Fibroblast of skin of left biceps (primary cell): Measurements from ENCODE around the gene FBXO10.
"Not testable (repeated sequence)": the region's sequence is repeated elsewhere in the genome, so short reads cannot be mapped to it uniquely, and the experiment has no call there.

ENCODE experiments used
- DNase-seq, 2 experiments: peaks; one replicate each; pipeline ENCODE4 v3.0.0-alpha.2; 2013; ENCODE audit warnings: low read depth in 2 of 2

Gene FBXO10

DNA sequence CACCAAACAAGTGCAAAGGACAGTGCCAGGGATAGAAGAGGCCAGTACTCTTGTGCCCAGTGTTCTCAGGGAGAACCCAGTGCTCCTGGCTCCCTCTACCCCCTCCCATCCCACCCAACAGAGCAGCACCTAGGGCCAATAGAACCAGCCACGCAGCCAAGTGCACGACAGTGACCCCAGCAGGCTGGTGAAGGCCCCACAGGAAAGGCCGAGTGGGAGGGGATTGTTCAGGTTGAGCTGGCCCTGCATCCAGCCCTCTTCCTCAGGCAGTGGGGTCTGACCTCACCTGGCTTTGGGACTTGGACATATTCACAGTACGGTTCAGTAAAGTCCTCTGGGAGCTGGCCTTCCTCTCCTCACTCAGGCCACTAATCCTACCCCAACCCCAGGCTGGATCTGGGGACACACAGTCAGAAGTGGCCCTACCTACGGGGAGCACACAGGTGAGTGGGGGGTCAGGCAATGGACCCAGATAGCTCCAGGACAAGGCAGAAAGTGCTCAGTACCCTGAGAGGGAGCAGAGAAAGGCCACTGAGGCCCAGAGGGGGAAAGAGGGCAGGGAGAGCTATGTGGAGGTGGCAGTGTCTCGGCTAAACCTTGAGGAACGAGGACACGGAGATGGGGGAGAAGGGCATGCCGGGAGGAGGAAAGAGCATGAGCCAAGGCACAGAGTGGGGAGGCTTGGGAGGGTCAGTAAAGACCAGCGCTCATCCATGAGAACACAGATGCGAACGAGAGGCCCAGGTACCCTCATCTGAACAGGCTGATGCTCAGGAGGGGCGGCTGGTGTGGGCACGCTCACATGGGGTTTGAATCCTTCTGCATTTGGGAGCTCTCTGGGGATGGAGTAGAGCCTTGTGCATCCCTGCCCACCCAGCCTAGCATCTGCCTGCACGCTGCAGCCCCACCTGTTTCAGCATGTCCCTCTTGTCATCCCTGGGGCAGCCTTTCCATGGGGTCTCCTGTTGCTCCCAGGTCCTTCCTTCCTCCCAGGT is 64.9 kb downstream of the FBXO10 start:
- DNase-seq: no peak

DNA sequence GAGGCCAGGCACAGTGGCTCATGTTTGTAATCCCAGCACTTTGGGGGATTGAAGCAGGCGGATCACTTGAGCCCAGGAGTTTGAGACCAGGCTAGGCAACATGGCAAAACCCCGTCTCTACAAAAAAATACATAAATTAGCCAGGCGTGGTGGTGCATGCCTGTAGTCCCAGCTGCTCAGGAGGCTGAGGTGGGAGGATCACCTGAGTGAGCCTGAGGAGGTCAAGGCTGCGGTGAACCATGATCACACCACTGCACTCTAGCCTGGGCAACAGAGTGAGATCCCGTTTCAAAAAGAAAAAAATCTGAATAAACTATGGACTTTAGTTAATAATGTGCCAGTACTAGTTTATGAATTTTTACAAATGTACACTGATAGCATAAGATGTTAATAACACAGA is 66.1 kb downstream of the FBXO10 start:
- DNase-seq: not testable (repeated sequence)

DNA sequence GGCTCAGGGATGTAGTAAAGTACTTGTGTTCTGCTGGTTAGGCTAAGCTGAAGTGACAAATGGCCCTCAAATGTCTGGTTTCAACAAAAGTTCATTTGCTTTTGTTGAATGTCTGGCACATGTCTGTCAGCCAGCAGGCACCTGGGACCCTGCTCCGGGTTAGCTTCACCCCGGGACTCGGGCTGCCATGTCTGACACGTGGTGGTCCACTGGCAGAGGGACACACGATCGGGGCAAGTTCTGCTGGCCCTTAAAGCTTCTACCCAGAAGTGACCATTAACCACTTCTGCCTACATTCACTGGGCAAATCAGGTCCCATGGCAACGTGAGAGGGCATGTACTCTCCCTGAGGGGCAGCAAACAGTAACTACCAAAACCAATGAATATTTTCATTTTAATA is 66.6 kb downstream of the FBXO10 start:
- no peak for DNase-seq

DNA sequence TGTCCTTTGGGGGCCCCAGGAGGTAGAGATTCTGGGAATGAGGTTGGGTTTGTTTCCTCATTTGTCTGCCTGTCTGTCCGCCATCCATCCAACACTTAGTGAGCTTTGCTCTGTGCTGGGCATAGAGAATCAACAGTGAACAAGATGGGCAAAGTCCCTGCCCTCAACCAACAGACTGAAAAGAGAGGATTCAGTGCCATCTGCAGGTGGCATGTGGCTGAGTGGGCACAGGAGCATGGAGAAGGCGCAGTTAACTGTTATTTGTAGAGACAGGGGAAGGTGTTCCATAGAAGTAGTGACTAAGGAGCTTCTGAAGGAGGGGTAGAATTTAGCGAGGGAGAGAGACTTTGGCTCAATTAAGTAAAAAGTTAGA is 67.4 kb downstream of the FBXO10 start:
- DNase-seq: no peak

DNA sequence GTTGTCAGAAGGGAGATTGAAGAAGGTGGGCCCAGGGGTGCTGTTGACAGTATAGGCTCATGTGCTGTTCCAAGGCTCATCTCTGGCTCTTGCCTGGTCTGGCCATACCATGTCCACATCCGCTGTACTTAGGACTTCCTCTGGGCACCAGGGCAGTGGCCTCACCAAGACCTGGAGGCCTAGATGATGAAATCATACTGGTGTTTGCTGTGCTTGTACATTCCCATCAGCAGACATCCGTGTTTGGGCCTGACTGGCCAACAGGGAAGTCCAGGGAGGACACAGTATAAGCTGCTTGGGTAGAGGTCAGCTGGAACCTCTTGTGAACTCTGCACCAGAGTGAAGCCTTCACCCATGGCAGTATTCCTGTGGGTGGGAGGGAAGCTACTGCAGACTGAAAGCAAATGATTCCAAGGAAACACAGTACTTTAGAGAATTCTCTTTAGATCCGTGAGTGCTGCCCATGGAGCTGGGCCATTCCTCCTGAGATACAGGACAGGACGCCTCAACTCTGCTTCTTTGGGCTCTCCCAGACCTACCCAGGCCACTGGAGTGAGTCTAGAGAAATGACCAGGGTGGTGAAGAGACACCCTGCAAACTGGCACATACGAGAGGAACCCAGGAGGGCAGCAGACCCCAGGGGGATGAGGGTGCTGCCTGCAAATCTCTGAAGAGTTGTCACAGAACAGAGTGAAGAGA is 67.9 kb downstream of the FBXO10 start:
- no peak for DNase-seq

DNA sequence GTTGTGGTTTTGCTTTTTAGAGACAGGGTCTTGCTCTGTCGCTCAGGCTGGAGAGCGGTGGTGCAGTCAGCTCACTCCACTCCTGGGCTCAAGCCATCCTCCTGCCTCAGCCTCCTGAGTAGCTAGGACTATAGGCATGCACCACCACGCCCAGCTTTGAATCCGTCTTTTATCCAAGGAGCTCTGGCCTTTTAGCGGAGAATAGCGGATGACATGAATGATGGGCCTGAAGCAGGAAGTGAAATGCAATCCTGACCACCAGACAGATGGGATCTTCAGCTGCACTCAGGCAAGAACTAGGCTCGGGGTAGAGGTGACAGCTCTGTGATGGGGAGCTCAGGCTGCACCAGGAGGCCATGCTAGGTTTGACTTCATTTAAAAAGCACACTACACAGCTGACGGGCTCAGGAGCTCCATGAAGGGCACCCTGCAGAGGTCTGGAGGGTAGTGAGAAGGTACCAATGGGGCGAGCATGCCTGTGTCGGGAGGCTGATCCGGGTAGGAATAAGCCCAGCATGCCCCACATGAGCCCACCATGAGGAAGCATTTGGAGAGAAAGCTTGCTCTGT is 68.5 kb downstream of the FBXO10 start:
- no peak for DNase-seq

DNA sequence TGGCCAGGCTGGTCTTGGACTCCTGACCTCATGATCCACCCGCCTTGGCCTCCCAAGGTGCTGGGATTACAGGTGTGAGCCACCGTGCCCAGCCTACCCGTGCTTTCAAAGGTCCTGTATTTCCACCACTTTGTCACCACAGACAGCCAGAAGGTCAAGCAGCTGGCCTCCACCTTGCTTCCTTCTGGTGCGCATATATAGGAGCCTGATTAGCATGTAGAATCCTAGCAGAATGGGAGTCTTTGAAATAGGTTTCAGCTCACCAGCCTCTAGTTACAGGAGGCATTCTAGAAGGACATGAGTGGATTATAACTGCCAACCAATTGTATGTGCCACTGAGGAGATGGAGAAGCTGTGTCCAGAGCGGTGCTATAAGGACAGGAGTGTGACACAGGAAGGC is 71.6 kb downstream of the FBXO10 start:
- DNase-seq: no peak

DNA sequence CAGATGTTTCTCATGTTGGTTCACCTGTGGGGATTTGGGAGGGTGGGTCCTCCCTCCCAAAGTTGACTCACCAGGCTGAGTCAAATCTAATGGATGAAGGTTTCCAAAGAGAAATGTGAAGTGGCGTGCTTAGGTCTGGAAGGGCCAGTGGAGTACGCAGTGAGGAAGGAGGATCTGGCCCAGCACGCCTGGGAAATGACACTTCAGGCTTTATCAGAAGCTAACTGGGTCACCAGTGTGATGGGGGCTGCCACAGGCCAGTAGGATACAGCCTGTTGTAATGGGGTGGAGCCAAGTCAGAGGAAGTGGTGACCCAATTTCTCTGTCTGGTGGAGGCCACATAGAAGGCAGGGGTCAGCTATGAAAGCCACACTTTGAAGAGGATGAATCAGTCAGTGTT is 72.4 kb downstream of the FBXO10 start:
- DNase-seq: no peak

DNA sequence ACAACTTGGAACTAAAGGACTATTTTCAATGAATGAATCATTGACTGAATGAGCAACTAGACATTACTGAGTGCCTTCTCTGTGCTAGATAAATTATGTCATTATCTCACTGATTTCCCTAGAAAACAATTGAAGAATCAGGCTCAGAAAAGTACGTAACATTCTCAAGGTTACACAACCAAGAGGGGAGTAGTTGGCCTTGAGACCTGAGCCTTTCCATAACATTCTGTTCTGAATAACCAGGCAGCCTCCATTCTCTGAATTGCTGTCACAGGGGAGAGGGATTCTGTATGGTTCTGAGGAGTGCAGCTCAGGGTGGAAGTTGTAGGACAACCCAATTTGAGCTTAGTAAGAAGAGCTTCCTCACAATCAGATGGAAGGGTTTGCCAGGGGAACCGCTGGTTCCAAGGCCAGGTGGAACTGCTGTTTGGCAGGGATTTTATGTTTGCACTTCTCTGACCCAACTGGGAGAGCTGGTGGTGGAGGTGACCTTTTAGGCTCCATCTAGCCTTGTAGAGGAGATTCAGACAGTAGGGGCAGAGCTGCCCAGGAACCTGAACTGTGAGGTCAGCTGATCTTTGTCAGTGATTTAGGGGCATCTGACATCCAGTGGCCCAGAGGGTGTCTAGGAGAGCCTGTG is 74.1 kb downstream of the FBXO10 start:
- DNase-seq: no peak

DNA sequence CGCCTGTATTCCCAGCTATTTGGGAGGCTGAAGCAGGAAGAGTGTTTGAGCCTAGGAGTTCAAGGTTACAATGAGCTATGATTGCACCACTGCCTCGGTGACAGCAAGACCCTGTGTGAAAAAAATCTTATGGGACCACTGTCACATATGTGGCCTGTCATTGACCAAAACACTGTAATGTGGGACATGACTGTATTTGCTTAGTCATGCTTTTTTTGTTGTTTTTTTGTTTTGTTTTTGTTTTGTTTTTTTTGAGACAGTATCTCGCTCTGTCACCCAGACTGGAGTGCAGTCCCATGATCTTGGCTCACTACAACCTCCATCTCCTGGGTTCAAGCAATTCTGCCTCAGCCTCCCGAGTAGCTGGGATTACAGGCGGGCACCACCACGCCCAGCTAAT is 76.9 kb downstream of the FBXO10 start:
- no peak for DNase-seq

DNA sequence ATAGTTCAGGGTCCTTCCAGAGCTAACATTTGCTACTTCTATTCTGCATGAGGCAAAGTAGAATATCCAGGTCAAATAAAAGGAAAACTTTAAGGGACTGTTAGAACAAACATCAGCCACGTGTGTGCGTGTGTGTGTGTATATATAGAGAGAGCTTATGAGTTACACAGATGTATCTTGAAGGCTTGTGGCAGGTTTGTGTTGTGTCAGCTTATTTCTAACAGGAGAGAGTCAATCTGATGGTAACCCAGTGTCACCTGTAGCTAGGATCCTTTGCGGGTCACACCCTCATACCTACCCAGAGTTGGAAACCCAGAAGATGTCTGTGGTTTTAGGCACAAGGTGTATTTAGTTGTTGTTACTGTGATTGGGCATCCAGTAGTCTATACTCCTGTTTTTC is 77.7 kb downstream of the FBXO10 start:
- no peak for DNase-seq

DNA sequence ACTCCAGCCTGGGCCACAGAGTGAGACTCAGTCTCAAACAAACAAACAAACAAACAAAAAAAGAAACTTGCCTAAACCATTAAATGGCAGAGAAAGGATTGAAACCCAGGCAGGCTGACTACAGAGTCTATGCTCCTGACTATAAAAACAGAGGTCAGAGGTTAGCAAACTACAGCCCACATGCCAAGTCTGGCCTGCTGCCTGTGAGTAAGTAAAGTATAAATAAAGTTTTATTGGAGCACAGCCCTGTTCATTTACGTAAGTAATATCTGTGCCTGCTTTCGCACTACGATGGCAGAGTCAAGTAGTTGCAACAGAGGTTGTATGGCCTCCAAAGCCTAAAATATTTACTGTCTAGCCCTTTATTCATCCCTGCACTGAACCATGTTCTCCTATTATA is 78.9 kb downstream of the FBXO10 start:
- no peak for DNase-seq

DNA sequence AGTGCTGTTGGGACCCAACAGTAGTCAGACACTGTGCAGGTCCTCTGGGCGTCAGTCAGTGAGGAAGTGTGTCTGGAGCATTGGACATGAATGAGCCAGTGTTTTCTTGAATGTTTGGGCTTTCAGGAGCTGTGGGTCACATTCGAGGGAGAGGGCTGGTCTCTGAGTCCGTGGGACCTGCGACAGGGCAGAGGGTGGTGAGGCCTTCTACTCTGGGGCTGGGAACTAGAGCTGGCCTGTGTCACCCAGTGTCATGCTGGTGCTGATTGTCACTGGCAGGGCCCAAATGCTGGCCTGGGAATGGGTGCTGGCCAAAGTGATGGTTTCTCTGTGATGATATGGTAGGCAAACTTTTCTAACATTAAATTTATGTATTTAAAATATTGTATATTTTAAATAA is 80.2 kb downstream of the FBXO10 start:
- no peak for DNase-seq

DNA sequence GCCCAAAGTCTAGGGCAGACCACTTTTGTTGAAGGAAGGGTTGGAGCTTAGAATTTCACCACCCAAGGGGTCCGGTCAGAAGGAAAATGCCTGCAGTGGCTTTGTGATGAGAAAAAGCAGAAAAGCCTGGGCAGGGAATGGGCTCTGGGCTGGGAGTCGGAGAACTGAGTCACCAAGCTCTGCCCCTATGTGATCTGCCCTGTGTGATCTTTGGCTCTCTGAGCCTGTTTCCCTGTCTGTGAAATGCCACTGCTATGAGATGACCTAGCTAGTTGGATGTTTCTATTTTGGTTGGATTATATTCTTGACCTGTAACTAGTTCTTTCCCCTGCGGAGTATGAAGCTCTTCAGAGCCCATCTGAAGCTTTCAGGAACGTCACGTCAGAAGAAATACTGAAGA is 80.6 kb downstream of the FBXO10 start:
- no peak for DNase-seq

DNA sequence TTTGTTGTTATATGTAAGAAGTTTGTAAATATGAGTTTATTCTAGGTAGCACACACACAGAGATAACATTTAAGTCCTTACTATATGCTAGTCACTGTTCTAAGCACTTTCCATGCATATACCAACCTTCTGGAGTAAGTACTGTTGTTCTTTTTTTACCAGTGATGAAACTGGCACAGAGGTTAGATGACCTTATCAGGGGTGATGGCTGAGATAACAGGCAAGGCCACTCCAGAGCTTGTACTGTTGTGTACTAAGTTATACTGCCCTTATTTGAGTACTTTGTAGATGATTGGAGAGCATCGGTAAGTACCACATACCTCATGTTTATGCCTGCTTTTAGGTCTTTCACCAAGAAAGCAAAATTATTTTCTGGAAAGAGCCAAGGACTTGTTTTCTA is 84.2 kb downstream of the FBXO10 start:
- no peak for DNase-seq

DNA sequence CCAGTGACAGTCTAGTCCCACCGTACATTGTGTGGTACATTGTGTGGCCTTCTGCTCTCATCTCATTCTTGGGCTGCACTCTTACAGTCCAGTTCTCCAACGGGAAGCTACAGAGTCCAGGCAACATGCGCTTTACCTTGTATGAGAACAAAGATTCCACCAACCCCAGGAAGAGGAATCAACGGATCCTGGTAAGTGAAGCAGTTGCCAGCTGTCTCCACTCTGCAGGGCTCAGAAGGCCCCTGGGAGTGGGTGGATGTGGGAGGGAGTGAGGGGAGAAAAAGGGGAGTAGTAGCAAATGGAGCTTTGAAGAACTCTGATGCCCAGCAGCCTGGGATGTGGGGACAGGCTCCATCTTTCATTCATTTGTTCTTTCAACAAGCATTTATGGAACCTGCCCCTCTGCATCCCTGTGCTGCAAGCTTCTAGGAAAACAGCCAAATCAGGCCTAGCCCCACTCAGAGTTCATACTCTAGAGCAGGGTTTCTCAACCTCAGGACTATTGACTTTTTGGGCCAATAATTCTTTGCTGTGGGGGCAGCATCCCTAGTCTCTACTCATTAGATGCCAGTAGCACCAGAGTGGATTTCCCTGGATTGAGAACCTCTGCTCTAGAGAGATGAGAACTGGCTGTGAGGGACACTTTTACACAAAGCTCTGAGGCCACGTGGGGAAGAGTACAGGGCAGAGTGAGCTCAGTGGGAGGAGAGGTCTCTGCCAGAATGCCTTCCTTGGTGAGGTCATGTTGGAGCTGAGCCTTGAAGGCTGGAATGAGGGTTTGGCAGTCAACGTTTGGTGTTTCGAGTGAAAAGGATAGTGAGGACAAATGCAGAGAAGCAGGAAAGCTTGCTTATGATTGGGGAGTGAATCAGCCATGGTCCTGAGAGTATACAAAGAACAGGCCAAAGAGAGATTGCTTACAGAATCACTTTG is 89.3 kb downstream of the FBXO10 start:
- peak; percentile 71 to 74 for DNase-seq

DNA sequence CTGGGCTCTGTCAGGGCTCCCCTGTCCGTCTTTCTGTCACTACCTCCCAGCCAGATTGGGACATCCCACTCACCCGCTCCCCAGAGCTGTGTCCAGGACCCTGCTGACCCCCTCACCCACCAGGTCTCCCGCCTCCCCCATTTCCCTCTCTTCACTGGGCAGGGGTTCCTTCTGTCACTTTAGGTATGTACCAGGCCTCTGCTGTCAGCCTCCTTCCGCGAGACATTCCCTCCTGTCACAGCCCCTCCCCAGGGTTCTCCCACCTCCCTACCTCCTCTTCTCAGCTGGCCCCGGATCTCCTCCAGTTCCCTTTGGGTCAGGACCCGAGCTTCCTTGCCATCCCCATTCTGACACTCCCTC is 89.9 kb downstream of the FBXO10 start:
- no peak for DNase-seq

DNA sequence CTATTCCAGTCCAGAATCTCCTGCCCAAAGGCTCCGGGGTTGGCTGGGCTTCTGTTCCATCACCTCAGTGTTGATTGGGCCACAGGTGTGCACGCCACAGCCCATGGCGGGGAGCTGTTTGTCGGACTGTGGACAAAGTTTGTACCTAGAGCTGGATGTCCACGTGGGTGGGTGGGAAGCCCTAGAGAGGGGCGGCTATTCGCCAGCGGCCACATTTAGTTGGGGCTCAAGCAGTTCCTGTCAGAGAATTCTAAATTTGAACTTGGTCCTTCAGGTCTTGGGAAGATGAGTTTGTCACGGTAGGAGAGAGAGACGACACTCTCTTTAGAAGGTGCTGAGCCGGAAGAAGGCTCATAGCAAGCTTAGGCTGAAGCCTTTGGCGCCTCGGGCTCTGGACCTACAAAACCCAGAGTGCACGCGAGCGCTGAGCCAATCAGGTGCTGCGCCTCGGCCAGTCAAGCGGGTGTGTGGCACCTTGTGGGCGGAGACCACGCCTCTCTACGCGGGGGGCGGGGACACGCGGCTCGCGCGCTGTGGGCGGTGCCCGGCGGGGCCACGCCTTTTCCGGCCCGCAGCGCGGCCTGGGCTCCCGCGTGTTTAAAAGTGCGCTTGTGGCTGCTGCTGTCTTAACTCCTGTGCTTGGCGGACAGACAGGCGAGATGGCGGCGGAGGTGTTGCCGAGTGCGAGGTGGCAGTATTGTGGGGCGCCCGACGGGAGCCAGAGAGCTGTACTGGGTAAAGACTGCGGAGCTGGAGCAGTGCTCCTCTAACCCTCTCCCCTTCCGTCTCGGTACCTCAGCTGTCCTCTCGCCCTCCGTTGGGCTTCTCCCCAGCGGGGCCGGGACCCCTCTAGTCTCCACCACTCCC is 90.6 kb downstream of the FBXO10 start, which contains the start of gene POLR1E:
Gene POLR1E, plus strand, starts transcription at position 560 of the 867 bp plus-strand sequence. Its CDS starts 100 bp downstream, at position 660.
- DNase-seq: peak in 1 of 2 experiments; percentile 68

DNA sequence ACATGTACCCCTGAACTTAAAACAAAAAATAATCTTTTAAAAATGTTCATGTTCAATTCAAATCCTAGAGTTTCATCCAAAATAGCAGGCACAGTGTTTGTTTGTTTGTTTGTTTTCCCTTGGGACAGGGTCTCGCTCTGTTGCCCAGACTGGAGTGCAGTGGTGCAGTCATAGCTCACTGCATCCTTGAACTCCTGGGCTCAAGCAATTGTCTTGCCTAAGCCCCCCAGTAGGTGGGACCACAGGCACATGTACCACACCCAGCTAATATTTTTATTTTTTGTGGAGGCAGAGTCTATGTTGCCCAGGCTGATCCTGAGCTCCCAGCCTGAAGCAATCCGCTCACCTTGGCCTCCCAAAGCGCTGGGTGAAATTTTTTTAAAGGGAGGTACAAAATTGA is 95.4 kb downstream of the FBXO10 start:
- no peak for DNase-seq

DNA sequence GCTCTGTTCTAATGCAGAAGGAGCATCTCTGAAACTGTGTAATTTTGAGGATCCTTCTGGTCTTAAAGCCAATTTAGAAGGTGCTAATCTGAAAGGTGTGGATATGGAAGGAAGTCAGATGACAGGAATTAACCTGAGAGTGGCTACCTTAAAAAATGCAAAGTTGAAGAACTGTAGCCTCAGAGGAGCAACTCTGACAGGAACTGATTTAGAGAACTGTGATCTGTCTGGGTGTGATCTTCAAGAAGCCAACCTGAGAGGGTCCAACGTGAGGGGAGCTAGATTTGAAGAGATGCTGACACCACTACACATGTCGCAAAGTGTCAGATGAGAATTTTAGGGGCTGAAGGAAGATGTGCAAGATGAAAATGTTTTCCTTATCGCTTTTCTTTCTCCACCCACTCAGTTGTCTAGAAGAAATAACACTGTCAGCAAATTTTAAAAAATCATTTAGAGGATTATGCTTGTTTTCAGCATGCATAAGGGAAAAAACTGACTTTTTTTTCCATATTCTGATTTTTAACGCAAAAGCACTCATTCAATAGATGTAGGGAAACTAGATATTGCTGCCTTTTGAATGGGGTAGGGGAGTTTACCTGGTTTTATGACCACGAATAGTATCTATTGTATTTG is 98.1 kb downstream of the FBXO10 start:
- DNase-seq: not testable (repeated sequence)
